DLD1 (cell line): Measurements from ENCODE around the gene FASTK.

Experiments
- in situ Hi-C: cut with HindIII; loops from 2 replicates; pipeline ENCODE4 v1.10.0; 2017; ENCODE audit warnings: low sequenced_read_pairs

Gene FASTK

GRCh38 chr7:151080522-151081169 is at the start of gene FASTK:
TSS of gene FASTK (minus strand) at chr7:151080809. CDS start at chr7:151080766, 43 bp downstream.
- in situ Hi-C loops: no loop called here

GRCh38 chr7:151129960-151130591 is 49.5 kb upstream of the FASTK start:
- in situ Hi-C loops: loop anchor here (25.0 kb wide), 1 partner anchor 182 kb away; no protein-coding TSS in a partner anchor

GRCh38 chr7:151129117-151129959 is 48.7 kb upstream of the FASTK start:
- in situ Hi-C loops: loop anchor here (25.0 kb wide), 1 partner anchor 183 kb away; no protein-coding TSS in a partner anchor

- in situ Hi-C loops: loop anchor here (25.0 kb wide), 1 partner anchor 184 kb away; no protein-coding TSS in a partner anchor
Measured at GRCh38 chr7:151128716-151129115, 48.1 kb upstream of the FASTK start.

- in situ Hi-C loops: loop anchor here (25.0 kb wide), 1 partner anchor 184 kb away; no protein-coding TSS in a partner anchor
Measured at GRCh38 chr7:151128144-151128543, 47.5 kb upstream of the FASTK start.

- in situ Hi-C loops: loop anchor here (25.0 kb wide), 1 partner anchor 186 kb away; no protein-coding TSS in a partner anchor
Measured at GRCh38 chr7:151126491-151127137, 46.0 kb upstream of the FASTK start.

- in situ Hi-C loops: loop anchor here (25.0 kb wide), 1 partner anchor 186 kb away; no protein-coding TSS in a partner anchor
Measured at GRCh38 chr7:151125846-151126481, 45.4 kb upstream of the FASTK start.

- in situ Hi-C loops: loop anchor here (25.0 kb wide), 1 partner anchor 187 kb away; no protein-coding TSS in a partner anchor
Measured at GRCh38 chr7:151125470-151125845, 44.8 kb upstream of the FASTK start.

GRCh38 chr7:151124899-151125399 is 44.3 kb upstream of the FASTK start:
- in situ Hi-C loops: loop anchor here (25.0 kb wide), 1 partner anchor 187 kb away; no protein-coding TSS in a partner anchor

GRCh38 chr7:151124481-151124880 is 43.9 kb upstream of the FASTK start:
- in situ Hi-C loops: no loop called here

GRCh38 chr7:151123822-151124464 is 43.3 kb upstream of the FASTK start:
- in situ Hi-C loops: no loop called here

GRCh38 chr7:151123158-151123821 is 42.7 kb upstream of the FASTK start:
- in situ Hi-C loops: no loop called here

- in situ Hi-C loops: no loop called here
Measured at GRCh38 chr7:151122796-151123157, 42.2 kb upstream of the FASTK start.

- in situ Hi-C loops: no loop called here
Measured at GRCh38 chr7:151122276-151122675, 41.7 kb upstream of the FASTK start.

- in situ Hi-C loops: no loop called here
Measured at GRCh38 chr7:151121380-151122170, 41.0 kb upstream of the FASTK start.

- in situ Hi-C loops: no loop called here
Measured at GRCh38 chr7:151120896-151121295, 40.3 kb upstream of the FASTK start.

GRCh38 chr7:151119902-151120301 is 39.3 kb upstream of the FASTK start:
- in situ Hi-C loops: no loop called here

- in situ Hi-C loops: no loop called here
Measured at GRCh38 chr7:151119055-151119415, 38.4 kb upstream of the FASTK start.
